HG03060 (cell line): ENCODE measurements around the gene SLC22A23.

ENCODE experiments used
- ATAC-seq: cut with Tn5 transposase; IDR thresholded peaks from one replicate; pipeline ENCODE4 v1.9.1; 2021; ENCODE audit warnings: low read depth, moderate number of reproducible peaks; ENCODE audit not compliant: unreplicated experiment

SLC22A23 gene

GRCh38 chr6:3408665-3409064 lies 48.2 kb downstream of the SLC22A23 start:
- no peak for ATAC-seq

- no peak for ATAC-seq
Observed at GRCh38 chr6:3407840-3408239, 49.0 kb downstream of the SLC22A23 start.

GRCh38 chr6:3406891-3407809 lies 49.7 kb downstream of the SLC22A23 start:
- no peak for ATAC-seq

- no peak for ATAC-seq
Observed at GRCh38 chr6:3406362-3406821, 50.5 kb downstream of the SLC22A23 start.

GRCh38 chr6:3405679-3406078 lies 51.2 kb downstream of the SLC22A23 start:
- ATAC-seq, result no peak

- ATAC-seq, result no peak
Observed at GRCh38 chr6:3405182-3405518, 51.7 kb downstream of the SLC22A23 start.

- ATAC-seq, result no peak
Observed at GRCh38 chr6:3403238-3404173, 53.3 kb downstream of the SLC22A23 start.

- no peak for ATAC-seq
Observed at GRCh38 chr6:3402310-3403237, 54.3 kb downstream of the SLC22A23 start.

- ATAC-seq, result no peak
Observed at GRCh38 chr6:3400162-3400561, 56.7 kb downstream of the SLC22A23 start.

GRCh38 chr6:3398755-3399696 lies 57.8 kb downstream of the SLC22A23 start:
- no peak for ATAC-seq

- no peak for ATAC-seq
Observed at GRCh38 chr6:3398165-3398562, 58.7 kb downstream of the SLC22A23 start.

- ATAC-seq, result no peak
Observed at GRCh38 chr6:3397229-3398164, 59.4 kb downstream of the SLC22A23 start.

- no peak for ATAC-seq
Observed at GRCh38 chr6:3396503-3397180, 60.2 kb downstream of the SLC22A23 start.

- ATAC-seq, result no peak
Observed at GRCh38 chr6:3394671-3395070, 62.2 kb downstream of the SLC22A23 start.

- no peak for ATAC-seq
Observed at GRCh38 chr6:3393836-3394202, 63.0 kb downstream of the SLC22A23 start.

- ATAC-seq, result no peak
Observed at GRCh38 chr6:3392930-3393835, 63.7 kb downstream of the SLC22A23 start.
